SK-N-SH treated with all-trans-retinoic acid at 6 μM for 48 hours (cell line): Measurements from ENCODE around the gene STK4.
A peak's percentile ranks its signal among the peaks of the same experiment; 100 is the strongest.
"Not testable (repeated sequence)": the region's sequence is repeated elsewhere in the genome, so short reads cannot be mapped to it uniquely, and the experiment has no call there.

Source experiments
- ATAC-seq: fragments of 200-7000 bp; cut with Tn5 transposase; 3 replicates; pipeline ENCODE4 v1.9.1; 2020; ENCODE audit warnings: mild to moderate bottlenecking, moderate library complexity
- ARNTL ChIP-seq: fragments of 450-650 bp; formaldehyde crosslinking; IDR thresholded peaks from 2 replicates; pipeline ENCODE4 v1.5.0; 2020; ENCODE audit warnings: low read depth, mild to moderate bottlenecking, moderate library complexity, borderline replicate concordance
- BACH2 ChIP-seq: fragments of 250-450 bp; sonication (Bioruptor Pico); IDR thresholded peaks from 2 replicates; pipeline ENCODE4 v1.9.0; 2021; ENCODE audit warnings: mild to moderate bottlenecking, borderline replicate concordance
- CSDC2 ChIP-seq: fragments of 250-450 bp; sonication (Bioruptor Pico); IDR thresholded peaks from 2 replicates; pipeline ENCODE4 v1.5.0; 2020; ENCODE audit warnings: mild to moderate bottlenecking, moderate library complexity
- CSRNP3 ChIP-seq: fragments of 250-450 bp; sonication (Bioruptor Pico); IDR thresholded peaks from 2 replicates; pipeline ENCODE4 v1.5.1; 2021; ENCODE audit warnings: mild to moderate bottlenecking, moderate library complexity
- ESRRG ChIP-seq: fragments of 250-450 bp; sonication (Bioruptor Pico); IDR thresholded peaks from 2 replicates; pipeline ENCODE4 v1.6.1; 2021; ENCODE audit warnings: mild to moderate bottlenecking
- GLIS3 ChIP-seq: fragments of 250-450 bp; sonication (Bioruptor Pico); IDR thresholded peaks from 2 replicates; pipeline ENCODE4 v1.5.0; 2020; ENCODE audit warnings: mild to moderate bottlenecking, moderate library complexity
- ISL1 ChIP-seq: fragments of 250-450 bp; sonication (Bioruptor Pico); IDR thresholded peaks from 2 replicates; pipeline ENCODE4 v2.1.2; 2022; ENCODE audit warnings: mild to moderate bottlenecking, moderate library complexity
- PATZ1 ChIP-seq: fragments of 250-450 bp; sonication (Bioruptor Pico); IDR thresholded peaks from 2 replicates; pipeline ENCODE4 v1.8.0; 2020; ENCODE audit warnings: mild to moderate bottlenecking, moderate library complexity, borderline replicate concordance
- RARB ChIP-seq: fragments of 250-450 bp; sonication (Bioruptor Pico); IDR thresholded peaks from 2 replicates; pipeline ENCODE4 v1.8.0; 2021; ENCODE audit warnings: mild to moderate bottlenecking, moderate library complexity
- SNAI2 ChIP-seq: fragments of 250-450 bp; sonication (Bioruptor Pico); IDR thresholded peaks from 2 replicates; pipeline ENCODE4 v1.5.0; 2020; ENCODE audit warnings: mild to moderate bottlenecking, moderate library complexity
- TCF4 ChIP-seq: fragments of 250-450 bp; sonication (Bioruptor Pico); IDR thresholded peaks from 2 replicates; pipeline ENCODE4 v1.8.0; 2021; ENCODE audit warnings: mild to moderate bottlenecking, moderate library complexity, borderline replicate concordance
- TOX ChIP-seq: fragments of 250-450 bp; sonication (Bioruptor Pico); IDR thresholded peaks from 2 replicates; pipeline ENCODE4 v1.8.0; 2021; ENCODE audit warnings: mild to moderate bottlenecking, moderate library complexity, borderline replicate concordance
- ZC3H10 ChIP-seq: fragments of 250-450 bp; sonication (Bioruptor Pico); IDR thresholded peaks from 2 replicates; pipeline ENCODE4 v1.5.1; 2021; ENCODE audit warnings: mild to moderate bottlenecking, moderate library complexity
- ZFP3 ChIP-seq: fragments of 250-450 bp; sonication (Bioruptor Pico); IDR thresholded peaks from 2 replicates; pipeline ENCODE4 v1.5.0; 2020; ENCODE audit warnings: mild to moderate bottlenecking, moderate library complexity
- ZFP30 ChIP-seq: fragments of 450-650 bp; formaldehyde crosslinking; IDR thresholded peaks from 2 replicates; pipeline ENCODE4 v1.5.0; 2022; ENCODE audit warnings: mild to moderate bottlenecking, moderate library complexity
- ZNF565 ChIP-seq: fragments of 450-650 bp; formaldehyde crosslinking; conservative IDR thresholded peaks from 2 replicates; pipeline ENCODE4 v1.5.0; 2020; ENCODE audit warnings: low read depth, mild to moderate bottlenecking, moderate library complexity
- ZNF70 ChIP-seq: fragments of 450-650 bp; formaldehyde crosslinking; IDR thresholded peaks from 2 replicates; pipeline ENCODE4 v1.5.0; 2020; ENCODE audit warnings: mild to moderate bottlenecking, moderate library complexity
- ZNF8 ChIP-seq: fragments of 450-650 bp; formaldehyde crosslinking; IDR thresholded peaks from 2 replicates; pipeline ENCODE4 v1.5.0; 2020; ENCODE audit warnings: mild to moderate bottlenecking, moderate library complexity
- TF ChIP-seq, protein P1 (sequence below): fragments of 250-450 bp; sonication (Bioruptor Pico); IDR thresholded peaks from 2 replicates; pipeline ENCODE4 v1.8.0; 2021; ENCODE audit warnings: low read depth, mild to moderate bottlenecking, moderate library complexity, borderline replicate concordance

The STK4 gene

GRCh38 chr20:45008521-45009049 lies 42.3 kb downstream of the STK4 start (continued):
- TF ChIP-seq PATZ1 (CRISPR knock-in tag) (no peak), ZNF565 (CRISPR knock-in tag) (no peak), ZNF8 (CRISPR knock-in tag) (no peak), ZFP30 (CRISPR knock-in tag) (no peak)

GRCh38 chr20:45010399-45010828 lies 44.1 kb downstream of the STK4 start:
- ATAC-seq: peak; percentile 56
- TF ChIP-seq ZC3H10 (CRISPR knock-in tag): peak; percentile 51; the same call in 1 of the 2 replicates
- peak; percentile 15; the same call in 1 of the 2 replicates for TF ChIP-seq TOX
- peak; percentile 66; the same call in 1 of the 2 replicates for TF ChIP-seq PATZ1 (CRISPR knock-in tag)
- no peak for TF ChIP-seq BACH2 (CRISPR knock-in tag)
- peak; percentile 80 for TF ChIP-seq ISL1 (CRISPR knock-in tag)
- TF ChIP-seq, all 23 proteins: peak for 4

- peak; percentile 65 for ATAC-seq
- TF ChIP-seq ZFP3 (CRISPR knock-in tag) (0 out of 2 replicates have a peak, but pooled peaks have one; percentile 38), TOX (no peak), GLIS3 (CRISPR knock-in tag) (no peak), ISL1 (CRISPR knock-in tag) (peak; percentile 63)
- TF ChIP-seq, protein P1, sequence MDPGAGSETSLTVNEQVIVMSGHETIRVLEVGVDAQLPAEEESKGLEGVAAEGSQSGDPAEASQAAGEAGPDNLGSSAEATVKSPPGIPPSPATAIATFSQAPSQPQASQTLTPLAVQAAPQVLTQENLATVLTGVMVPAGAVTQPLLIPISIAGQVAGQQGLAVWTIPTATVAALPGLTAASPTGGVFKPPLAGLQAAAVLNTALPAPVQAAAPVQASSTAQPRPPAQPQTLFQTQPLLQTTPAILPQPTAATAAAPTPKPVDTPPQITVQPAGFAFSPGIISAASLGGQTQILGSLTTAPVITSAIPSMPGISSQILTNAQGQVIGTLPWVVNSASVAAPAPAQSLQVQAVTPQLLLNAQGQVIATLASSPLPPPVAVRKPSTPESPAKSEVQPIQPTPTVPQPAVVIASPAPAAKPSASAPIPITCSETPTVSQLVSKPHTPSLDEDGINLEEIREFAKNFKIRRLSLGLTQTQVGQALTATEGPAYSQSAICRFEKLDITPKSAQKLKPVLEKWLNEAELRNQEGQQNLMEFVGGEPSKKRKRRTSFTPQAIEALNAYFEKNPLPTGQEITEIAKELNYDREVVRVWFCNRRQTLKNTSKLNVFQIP: peak; percentile 48; the same call in 1 of the 2 replicates
- TF ChIP-seq, all 23 proteins: peak for 3
Measured at GRCh38 chr20:45011108-45011526, 44.8 kb downstream of the STK4 start.

DNA sequence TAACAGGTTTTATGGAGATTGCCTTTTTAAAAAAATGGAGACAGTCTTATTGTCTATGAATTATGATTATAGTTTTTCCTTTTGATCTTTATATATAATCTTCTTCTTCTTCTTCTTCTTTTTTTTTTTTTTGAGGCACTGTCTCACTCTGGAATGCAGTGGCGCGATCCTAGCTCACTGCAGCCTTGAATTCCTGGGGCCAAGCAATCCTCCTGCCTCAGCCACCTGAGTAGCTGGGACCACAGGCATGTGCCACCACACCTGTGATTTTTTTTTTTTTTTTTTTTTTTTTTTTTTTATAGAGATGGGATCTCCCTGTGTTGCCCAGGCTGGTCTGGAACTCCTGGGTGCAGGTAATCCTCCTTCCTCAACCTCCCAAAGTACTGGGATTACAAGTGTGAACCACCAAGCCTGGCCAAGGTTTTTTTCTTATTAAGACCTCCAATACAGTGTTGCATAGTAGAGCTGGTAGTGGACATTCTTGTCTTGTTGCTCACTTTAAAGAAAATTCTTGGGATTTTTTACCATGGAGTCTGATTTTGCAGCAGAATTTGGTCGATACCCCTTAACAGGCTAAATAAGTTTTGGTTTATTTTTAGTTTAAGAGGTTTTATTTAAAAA lies 46.5 kb downstream of the STK4 start:
- TF ChIP-seq ARNTL (CRISPR knock-in tag): no peak
- TF ChIP-seq, protein P1: no peak
- no peak for TF ChIP-seq CSDC2 (CRISPR knock-in tag)
- TF ChIP-seq RARB (CRISPR knock-in tag): no peak
- TF ChIP-seq SNAI2 (CRISPR knock-in tag): no peak
- TF ChIP-seq ISL1 (CRISPR knock-in tag): peak; percentile 20; the same call in 1 of the 2 replicates
- TF ChIP-seq ZNF8 (CRISPR knock-in tag): no peak
- TF ChIP-seq, all 23 proteins: peak for 1
- peak; percentile 3; the same call in 1 of the 3 replicates for ATAC-seq

DNA sequence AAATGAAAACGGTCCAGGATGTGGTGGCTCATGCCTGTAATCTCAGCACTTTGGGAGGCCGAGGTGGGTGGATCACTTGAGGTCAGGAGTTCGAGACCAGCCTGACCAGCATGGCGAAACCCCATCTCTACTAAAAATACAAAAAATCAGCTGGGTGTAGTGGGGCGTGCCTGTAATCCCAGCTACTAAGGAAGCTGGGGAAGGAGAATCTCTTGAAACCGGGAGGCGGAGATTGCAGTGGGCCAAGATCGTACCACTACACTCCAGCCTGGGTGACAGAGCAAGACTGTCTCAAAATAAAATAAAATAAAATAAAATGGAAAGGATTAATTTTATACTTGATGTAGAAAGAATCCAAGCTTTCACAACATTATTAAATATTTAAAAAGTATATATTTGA lies 47.8 kb downstream of the STK4 start:
- not testable (repeated sequence) for ATAC-seq

DNA sequence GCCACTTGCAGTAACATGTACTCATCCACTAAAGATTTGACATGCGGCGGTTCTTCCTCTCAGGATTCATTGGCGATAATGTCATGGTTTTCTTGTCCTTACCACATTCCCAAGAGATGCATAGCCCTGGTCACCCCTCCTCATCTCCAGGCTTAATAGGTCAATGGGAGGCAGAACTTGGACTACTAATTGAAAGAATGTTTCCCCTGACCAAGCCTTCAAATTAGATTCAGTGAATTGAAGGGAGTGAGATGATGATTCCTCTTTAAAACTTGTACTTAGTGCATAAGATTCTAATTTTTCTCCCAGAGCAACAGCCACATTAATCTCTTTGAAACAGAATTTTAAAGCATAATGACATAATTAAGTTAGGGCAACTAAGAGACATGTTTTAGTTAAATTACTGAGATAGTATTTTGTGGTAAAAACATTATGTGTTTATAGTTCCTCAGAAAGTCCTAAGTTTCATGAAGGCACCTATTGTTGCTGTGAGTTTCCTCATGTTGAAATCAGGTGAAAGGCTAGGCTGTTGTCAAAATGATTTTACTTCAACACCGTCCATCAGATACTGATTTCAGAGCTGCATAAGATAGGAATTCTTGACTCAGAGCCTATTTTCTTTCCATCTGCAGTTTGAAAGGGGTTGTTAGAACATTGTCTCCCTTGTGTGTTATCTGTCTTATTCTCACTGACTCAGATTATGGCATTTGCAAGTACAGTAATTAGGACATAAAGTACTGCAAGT lies 48.5 kb downstream of the STK4 start:
- ATAC-seq: peak; percentile 61
- no peak for TF ChIP-seq CSDC2 (CRISPR knock-in tag)
- peak; percentile 83 for TF ChIP-seq CSRNP3 (CRISPR knock-in tag)
- TF ChIP-seq ZNF565 (CRISPR knock-in tag): 0 out of 2 replicates have a peak, but pooled peaks have one; percentile 55
- no peak for TF ChIP-seq ARNTL (CRISPR knock-in tag)
- TF ChIP-seq ZNF8 (CRISPR knock-in tag): no peak
- TF ChIP-seq ZFP30 (CRISPR knock-in tag): no peak
- no peak for TF ChIP-seq ZNF70 (CRISPR knock-in tag)
- TF ChIP-seq TCF4 (CRISPR knock-in tag): no peak; the same call in 1 of the 2 replicates
- TF ChIP-seq ZC3H10 (CRISPR knock-in tag): peak; percentile 97
- 0 out of 2 replicates have a peak, but pooled peaks have one; percentile 44 for TF ChIP-seq ESRRG (CRISPR knock-in tag)
- TF ChIP-seq RARB (CRISPR knock-in tag): peak; percentile 52; the same call in 1 of the 2 replicates
- TF ChIP-seq, protein P1: peak; percentile 96
- peak; percentile 99 for TF ChIP-seq ISL1 (CRISPR knock-in tag)
